Bronchial epithelial cell (primary cell): ENCODE data around the gene MPHOSPH9. TPM values are rescaled to one million over a fixed set of nuclear protein-coding genes. Genes with fewer than 3 reads are reported as not detected.

ENCODE experiments used
- DNase-seq: peaks from one replicate; pipeline ENCODE4 v3.0.0-alpha.2; 2010; ENCODE audit warnings: low read depth
- FAIRE-seq: peaks from 2 replicates; lab custom pipeline; 2011; peaks lifted over from hg19 to GRCh38; lab: Jason Lieb, UNC
- H3K27me3 ChIP-seq: 2 replicates; pipeline ENCODE4 v1.5.1; 2011; ENCODE audit warnings: low read length; ENCODE audit not compliant: control insufficient read depth, insufficient read depth
- H3K36me3 ChIP-seq: 2 replicates; pipeline ENCODE4 v1.5.1; 2011; ENCODE audit warnings: low read length; ENCODE audit not compliant: control insufficient read depth, insufficient read depth
- H3K4me3 ChIP-seq: 2 replicates; pipeline ENCODE4 v1.5.1; 2011; ENCODE audit warnings: mild to moderate bottlenecking, low read depth, low read length, control low read depth
- total RNA-seq: library from RNA; depleted of rRNA; stranded (reverse); fragments of >200 nt; gene quantifications from 2 replicates; pipeline ENCODE4 v1.2.1, GENCODE V29; 2014
- TF ChIP-seq, protein P1 (sequence below): IDR thresholded peaks from 2 replicates; pipeline ENCODE4 v1.5.1; 2011; ENCODE audit warnings: mild to moderate bottlenecking, moderate library complexity, low read length, control low read depth, inconsistent platforms; ENCODE audit not compliant: insufficient read depth, severe bottlenecking

Gene MPHOSPH9
- total RNA-seq, 1 donor from 2014 or later, result 17.6 TPM

DNA sequence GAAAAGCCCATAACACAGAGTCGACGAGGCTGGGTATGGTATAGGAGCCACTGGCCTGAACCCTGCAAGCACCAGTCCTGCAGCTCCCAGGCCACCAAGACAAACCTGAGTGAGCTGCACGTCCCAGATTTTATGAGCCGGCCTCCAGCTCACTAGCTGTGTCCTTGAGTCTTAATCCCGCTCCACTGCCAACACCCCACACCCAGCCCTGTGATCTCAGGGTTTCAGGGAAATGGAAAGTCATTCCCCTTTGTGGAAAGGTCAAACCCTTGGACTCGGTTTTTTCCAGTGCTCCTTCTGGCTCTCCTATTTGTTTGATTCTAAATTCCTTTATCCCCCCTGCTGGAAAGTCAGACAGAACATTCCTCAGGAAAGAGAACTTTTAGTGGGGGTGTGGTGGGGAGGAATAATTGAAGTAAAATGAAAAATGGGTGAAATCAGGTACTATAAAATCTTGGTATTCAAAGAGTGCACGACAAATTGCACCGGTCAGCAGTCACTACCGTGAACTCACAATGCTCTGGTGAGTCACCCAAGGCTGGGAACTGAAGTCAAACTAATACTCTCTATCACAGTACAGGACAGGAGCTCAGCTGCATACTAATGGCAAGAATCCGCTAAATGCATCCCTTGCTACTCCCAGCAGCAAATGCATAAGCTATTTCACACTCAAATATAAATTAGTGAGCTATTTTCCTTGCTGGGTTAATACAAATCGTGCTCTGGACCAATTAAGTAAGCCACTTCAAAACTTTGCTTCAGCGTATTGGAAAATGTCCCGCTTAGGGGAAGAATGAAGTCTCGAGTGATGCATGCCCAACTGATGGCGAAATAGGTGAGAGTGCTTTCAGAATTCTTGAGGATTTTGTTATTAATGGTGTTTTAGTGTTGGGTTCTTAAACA lies 91.1 kb downstream of the MPHOSPH9 start:
- H3K36me3 ChIP-seq, result no peaks in the 10 kb centered on the region
- no peak overlapping the region for H3K4me3 ChIP-seq
- FAIRE-seq (no peak), DNase-seq (peak; percentile 65)
- no peaks in the 10 kb centered on the region for H3K27me3 ChIP-seq
- TF ChIP-seq, protein P1, sequence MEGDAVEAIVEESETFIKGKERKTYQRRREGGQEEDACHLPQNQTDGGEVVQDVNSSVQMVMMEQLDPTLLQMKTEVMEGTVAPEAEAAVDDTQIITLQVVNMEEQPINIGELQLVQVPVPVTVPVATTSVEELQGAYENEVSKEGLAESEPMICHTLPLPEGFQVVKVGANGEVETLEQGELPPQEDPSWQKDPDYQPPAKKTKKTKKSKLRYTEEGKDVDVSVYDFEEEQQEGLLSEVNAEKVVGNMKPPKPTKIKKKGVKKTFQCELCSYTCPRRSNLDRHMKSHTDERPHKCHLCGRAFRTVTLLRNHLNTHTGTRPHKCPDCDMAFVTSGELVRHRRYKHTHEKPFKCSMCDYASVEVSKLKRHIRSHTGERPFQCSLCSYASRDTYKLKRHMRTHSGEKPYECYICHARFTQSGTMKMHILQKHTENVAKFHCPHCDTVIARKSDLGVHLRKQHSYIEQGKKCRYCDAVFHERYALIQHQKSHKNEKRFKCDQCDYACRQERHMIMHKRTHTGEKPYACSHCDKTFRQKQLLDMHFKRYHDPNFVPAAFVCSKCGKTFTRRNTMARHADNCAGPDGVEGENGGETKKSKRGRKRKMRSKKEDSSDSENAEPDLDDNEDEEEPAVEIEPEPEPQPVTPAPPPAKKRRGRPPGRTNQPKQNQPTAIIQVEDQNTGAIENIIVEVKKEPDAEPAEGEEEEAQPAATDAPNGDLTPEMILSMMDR, result no peak

DNA sequence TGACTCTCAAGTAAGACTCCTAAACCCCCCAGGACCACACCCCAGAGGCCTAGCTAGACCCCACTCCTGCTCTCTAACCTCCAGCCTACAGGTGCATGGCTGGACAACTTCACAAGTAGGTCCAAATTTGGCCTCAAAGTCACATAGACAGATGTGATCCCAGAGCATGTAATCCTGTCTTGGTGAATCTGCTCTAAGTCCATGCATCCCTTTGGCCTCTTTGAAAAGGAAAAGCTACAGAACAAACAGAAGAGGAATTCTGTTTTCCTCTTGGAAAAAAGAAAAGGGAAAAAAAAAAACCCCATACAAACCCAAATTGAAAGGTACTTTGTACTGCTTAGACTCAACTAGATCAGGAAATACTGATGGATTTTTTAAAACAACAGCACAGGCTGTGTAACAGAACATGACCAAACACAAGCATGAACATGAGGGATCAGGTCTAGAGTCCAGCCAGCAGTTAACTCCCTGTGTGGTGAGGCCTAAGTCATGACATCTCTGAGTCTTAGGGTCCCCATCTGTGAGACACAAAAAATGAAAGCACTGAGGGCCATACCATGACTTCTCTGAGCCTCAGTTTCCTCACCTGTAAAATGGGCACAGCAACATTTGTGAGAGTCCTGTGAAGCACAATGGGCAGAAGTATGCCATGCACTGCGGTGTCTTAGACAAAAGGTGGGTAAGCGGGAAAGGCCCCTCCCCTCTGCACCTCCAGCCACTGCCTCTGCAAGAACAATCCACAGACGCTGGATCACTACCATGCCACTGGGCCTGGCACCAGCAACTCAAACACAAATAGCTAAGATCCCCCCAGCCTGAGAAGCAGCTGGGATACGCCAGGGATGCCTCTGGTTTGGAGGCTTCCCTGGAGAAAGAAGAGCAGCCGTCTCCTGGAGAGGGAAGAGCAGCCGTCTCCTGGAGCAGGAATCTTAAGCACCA lies 92.0 kb downstream of the MPHOSPH9 start:
- H3K4me3 ChIP-seq, result no peak overlapping the region
- TF ChIP-seq, protein P1, result no peak
- H3K36me3 ChIP-seq, result no peaks in the 10 kb centered on the region
- DNase-seq (no peak), FAIRE-seq (no peak)
- no peaks in the 10 kb centered on the region for H3K27me3 ChIP-seq

DNA sequence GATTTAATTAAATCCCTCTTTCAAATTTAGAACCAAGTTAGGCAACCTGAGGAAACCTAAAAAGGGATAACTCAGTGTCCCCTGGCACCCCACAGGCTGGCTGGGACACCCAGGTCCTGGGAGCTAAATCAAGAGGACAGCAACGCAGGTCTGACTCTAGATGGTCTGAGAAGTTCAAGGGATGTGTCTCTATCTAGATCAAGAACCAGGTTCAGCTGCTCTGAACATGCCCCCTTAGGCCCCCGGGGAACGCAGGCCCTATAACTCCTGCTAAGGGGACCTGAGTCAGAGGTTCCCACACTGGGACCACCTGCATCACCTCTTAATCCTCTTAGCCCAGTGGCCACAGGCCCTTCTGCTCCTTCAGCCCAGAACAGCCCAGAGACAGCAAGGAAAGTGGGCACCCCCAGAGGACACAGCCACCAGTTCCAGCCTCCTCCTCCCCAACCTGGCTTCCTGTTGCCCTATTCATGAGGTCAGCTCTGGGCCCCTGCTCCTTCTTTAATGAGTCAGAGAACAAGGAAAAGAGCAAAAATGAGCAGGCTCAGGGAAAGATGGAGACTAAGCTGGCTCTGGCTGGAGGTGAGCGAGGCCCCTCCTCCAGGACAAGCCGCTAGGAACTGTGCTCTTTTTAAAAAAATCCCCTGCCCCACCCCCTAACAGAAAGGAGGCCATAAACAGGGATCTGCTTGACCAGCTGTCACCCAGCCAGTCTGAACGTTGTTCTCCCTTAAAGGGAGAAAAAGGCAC lies 92.8 kb downstream of the MPHOSPH9 start:
- TF ChIP-seq, protein P1, result no peak
- DNase-seq, result peak; percentile 61

DNA sequence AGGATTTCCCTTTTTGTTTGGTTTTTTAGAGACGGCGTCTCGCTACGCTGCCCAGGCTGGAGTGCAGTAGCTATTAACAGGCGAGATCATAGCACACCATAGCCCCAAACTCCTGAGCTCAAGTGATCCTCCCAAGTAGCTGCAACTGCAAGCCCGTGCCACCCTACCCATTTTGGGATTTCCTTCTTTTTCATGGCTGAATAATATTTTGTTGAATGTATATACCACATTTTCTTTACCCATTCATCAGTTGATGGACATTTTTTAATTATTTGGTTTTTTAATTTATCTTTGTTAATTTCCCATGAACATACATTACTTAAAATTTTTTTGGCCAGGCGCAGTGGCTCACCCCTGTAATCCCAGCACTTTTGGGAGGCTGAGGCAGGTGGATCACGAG lies 97.3 kb downstream of the MPHOSPH9 start:
- no peak for FAIRE-seq
- Histone ChIP-seq H3K36me3 (no peaks in the 10 kb centered on the region), H3K27me3 (no peaks in the 10 kb centered on the region), H3K4me3 (no peak overlapping the region)
- TF ChIP-seq, protein P1, result no peak
- no peak for DNase-seq

More for the DNA sequence above, 92.8 kb downstream of the MPHOSPH9 start:
- no peak for FAIRE-seq
- no peaks in the 10 kb centered on the region for H3K36me3 ChIP-seq
- H3K4me3 ChIP-seq, result no peak overlapping the region
- no peaks in the 10 kb centered on the region for H3K27me3 ChIP-seq

DNA sequence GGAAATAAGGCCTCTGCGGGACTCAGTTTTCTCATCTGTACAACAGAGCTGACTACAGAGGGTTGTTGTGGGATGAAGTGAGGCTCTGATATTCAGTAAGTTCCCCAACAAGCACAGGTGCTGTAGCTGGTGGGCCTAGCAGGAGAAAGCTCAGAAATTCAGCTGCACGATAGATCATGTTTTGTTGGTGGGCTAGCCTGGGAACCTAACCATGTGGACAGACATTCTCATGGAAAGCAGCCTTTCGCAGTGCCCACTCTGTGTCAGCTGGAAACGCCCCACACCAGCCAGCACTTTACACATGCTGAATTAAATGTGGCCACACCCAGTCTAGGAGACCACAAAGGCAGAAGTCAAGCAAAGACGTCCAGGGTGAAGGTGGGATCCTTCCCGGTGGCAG lies 98.1 kb downstream of the MPHOSPH9 start:
- FAIRE-seq (no peak), DNase-seq (no peak)
- H3K27me3 ChIP-seq, result no peaks in the 10 kb centered on the region
- H3K36me3 ChIP-seq, result no peaks in the 10 kb centered on the region
- no peak overlapping the region for H3K4me3 ChIP-seq
- TF ChIP-seq, protein P1, result no peak
